PC-9 (cell line): ENCODE data around the gene SDK1. TPM values are rescaled to one million over a fixed set of nuclear protein-coding genes. Genes with fewer than 3 reads are reported as not detected.

ENCODE experiments used
- Bru-seq: library from RNA; stranded (reverse); fragments of 400-500 nt; gene quantifications from one replicate; lab custom pipeline; 2021; lab: Mats Ljungman, UMichigan
- BruChase-seq, 2 experiments: library from RNA; stranded (reverse); fragments of 400-500 nt; gene quantifications; one replicate each; lab custom pipeline; 2021; lab: Mats Ljungman, UMichigan
- BruUV-seq: library from RNA; stranded (reverse); fragments of 400-500 nt; replicated peaks from 2 replicates; lab custom pipeline; 2021; lab: Mats Ljungman, UMichigan
- CTCF ChIA-PET: fragments of 300-600 bp; sonication (Branson Sonifier 250); formaldehyde crosslinking; loops from one replicate; lab custom pipeline; 2022; ENCODE audit warnings: antibody characterized with exemption; lab: Charles Lee
- POLR2A ChIA-PET: fragments of 300-600 bp; sonication (Branson Sonifier 250); formaldehyde crosslinking; loops from one replicate; lab custom pipeline; 2022; ENCODE audit warnings: antibody characterized with exemption; ENCODE audit not compliant: unreplicated experiment; lab: Charles Lee
- DNase-seq, 2 experiments: peaks; one replicate each; pipeline versions ENCODE4 v3.0.0 to v3.0.0-alpha.2; 2015 to 2022; ENCODE audit warnings: mixed read lengths in 1 of 2
- H2AFZ ChIP-seq: fragments of 200-600 bp; sonication (generic); 2 replicates; pipeline ENCODE4 v1.8.1; 2017; ENCODE audit warnings: antibody characterized with exemption
- H3F3A ChIP-seq: fragments of 200-600 bp; sonication (generic); 2 replicates; pipeline ENCODE4 v1.8.1; 2017; ENCODE audit warnings: antibody characterized with exemption, mild to moderate bottlenecking, low read depth; ENCODE audit not compliant: insufficient read depth
- H3K27ac ChIP-seq: fragments of 200-600 bp; sonication (generic); 2 replicates; pipeline ENCODE4 v1.6.1; 2016; ENCODE audit warnings: mixed run types
- H3K27me3 ChIP-seq: fragments of 200-600 bp; sonication (generic); 2 replicates; pipeline ENCODE4 v1.6.1; 2016; ENCODE audit warnings: low read depth, mixed run types; ENCODE audit not compliant: insufficient read depth
- H3K36me3 ChIP-seq: fragments of 200-600 bp; sonication (generic); 2 replicates; pipeline ENCODE4 v1.6.1; 2016; ENCODE audit warnings: low read depth, mixed run types
- H3K4me1 ChIP-seq: fragments of 200-600 bp; sonication (generic); replicated peaks from 2 replicates; pipeline ENCODE4 v1.6.1; 2016; ENCODE audit warnings: mixed run types; ENCODE audit not compliant: insufficient read depth
- H3K4me2 ChIP-seq: fragments of 200-600 bp; sonication (generic); 2 replicates; pipeline ENCODE4 v1.6.1; 2017; ENCODE audit warnings: mixed run types
- H3K4me3 ChIP-seq: fragments of 200-600 bp; sonication (generic); 2 replicates; pipeline ENCODE4 v1.6.1; 2016; ENCODE audit warnings: mixed run types
- H3K79me2 ChIP-seq: fragments of 200-600 bp; sonication (generic); 2 replicates; pipeline ENCODE4 v1.6.1; 2017; ENCODE audit warnings: low read depth, mixed run types
- H3K9me2 ChIP-seq: fragments of 200-600 bp; sonication (generic); 2 replicates; pipeline ENCODE4 v1.8.1; 2017; ENCODE audit warnings: mild to moderate bottlenecking; ENCODE audit not compliant: insufficient read depth
- H3K9me3 ChIP-seq: fragments of 200-600 bp; sonication (generic); 2 replicates; pipeline ENCODE4 v1.8.1; 2016; ENCODE audit warnings: low read depth; ENCODE audit not compliant: insufficient read depth
- H4K20me1 ChIP-seq: fragments of 200-600 bp; sonication (generic); 2 replicates; pipeline ENCODE4 v1.8.1; 2017; ENCODE audit not compliant: insufficient read depth
- EZH2 ChIP-seq: fragments of 200-600 bp; sonication (generic); IDR thresholded peaks from 2 replicates; pipeline ENCODE4 v1.8.0; 2017; ENCODE audit warnings: antibody characterized with exemption, low read depth
- intact Hi-C: fragments of 100-400 bp; cut with micrococcal nuclease; formaldehyde crosslinking; loops from one replicate; pipeline ENCODE4 v1.10.0; 2022; ENCODE audit not compliant: unreplicated experiment
- long read RNA-seq: library from polyadenylated mRNA; stranded (forward); transcript quantifications from one replicate; pipeline ENCODE4 v2.0.0, GENCODE V29; 2022
- total RNA-seq: library from RNA; stranded (reverse); gene quantifications from 2 replicates; pipeline ENCODE4 v1.2.3, GENCODE V29; 2021
- TF ChIP-seq, protein P1 (sequence below): fragments of 200-600 bp; sonication (generic); conservative IDR thresholded peaks from 2 replicates; pipeline ENCODE4 v1.6.1; 2017; ENCODE audit warnings: mixed run types, antibody characterized with exemption, mild to moderate bottlenecking, moderate library complexity

Gene SDK1, protein sequence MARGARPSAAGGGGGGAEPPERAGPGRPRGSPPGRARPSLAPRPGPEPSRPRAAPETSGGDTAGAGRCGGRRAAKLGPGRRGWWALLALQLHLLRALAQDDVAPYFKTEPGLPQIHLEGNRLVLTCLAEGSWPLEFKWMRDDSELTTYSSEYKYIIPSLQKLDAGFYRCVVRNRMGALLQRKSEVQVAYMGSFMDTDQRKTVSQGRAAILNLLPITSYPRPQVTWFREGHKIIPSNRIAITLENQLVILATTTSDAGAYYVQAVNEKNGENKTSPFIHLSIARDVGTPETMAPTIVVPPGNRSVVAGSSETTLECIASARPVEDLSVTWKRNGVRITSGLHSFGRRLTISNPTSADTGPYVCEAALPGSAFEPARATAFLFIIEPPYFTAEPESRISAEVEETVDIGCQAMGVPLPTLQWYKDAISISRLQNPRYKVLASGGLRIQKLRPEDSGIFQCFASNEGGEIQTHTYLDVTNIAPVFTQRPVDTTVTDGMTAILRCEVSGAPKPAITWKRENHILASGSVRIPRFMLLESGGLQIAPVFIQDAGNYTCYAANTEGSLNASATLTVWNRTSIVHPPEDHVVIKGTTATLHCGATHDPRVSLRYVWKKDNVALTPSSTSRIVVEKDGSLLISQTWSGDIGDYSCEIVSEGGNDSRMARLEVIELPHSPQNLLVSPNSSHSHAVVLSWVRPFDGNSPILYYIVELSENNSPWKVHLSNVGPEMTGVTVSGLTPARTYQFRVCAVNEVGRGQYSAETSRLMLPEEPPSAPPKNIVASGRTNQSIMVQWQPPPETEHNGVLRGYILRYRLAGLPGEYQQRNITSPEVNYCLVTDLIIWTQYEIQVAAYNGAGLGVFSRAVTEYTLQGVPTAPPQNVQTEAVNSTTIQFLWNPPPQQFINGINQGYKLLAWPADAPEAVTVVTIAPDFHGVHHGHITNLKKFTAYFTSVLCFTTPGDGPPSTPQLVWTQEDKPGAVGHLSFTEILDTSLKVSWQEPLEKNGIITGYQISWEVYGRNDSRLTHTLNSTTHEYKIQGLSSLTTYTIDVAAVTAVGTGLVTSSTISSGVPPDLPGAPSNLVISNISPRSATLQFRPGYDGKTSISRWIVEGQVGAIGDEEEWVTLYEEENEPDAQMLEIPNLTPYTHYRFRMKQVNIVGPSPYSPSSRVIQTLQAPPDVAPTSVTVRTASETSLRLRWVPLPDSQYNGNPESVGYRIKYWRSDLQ (N-terminal part only)
- total RNA-seq: not detected in 2 replicates
- percentile 13 among the genes with signal in this experiment for Bru-seq, nascent RNA
- BruChase-seq, experiment 1, labeled RNA remaining after a 2-hour chase: percentile 19 among the genes with signal in this experiment
- percentile 12 among the genes with signal in this experiment for BruChase-seq, experiment 2, labeled RNA remaining after a 6-hour chase
- long read RNA-seq: 0 reads

DNA sequence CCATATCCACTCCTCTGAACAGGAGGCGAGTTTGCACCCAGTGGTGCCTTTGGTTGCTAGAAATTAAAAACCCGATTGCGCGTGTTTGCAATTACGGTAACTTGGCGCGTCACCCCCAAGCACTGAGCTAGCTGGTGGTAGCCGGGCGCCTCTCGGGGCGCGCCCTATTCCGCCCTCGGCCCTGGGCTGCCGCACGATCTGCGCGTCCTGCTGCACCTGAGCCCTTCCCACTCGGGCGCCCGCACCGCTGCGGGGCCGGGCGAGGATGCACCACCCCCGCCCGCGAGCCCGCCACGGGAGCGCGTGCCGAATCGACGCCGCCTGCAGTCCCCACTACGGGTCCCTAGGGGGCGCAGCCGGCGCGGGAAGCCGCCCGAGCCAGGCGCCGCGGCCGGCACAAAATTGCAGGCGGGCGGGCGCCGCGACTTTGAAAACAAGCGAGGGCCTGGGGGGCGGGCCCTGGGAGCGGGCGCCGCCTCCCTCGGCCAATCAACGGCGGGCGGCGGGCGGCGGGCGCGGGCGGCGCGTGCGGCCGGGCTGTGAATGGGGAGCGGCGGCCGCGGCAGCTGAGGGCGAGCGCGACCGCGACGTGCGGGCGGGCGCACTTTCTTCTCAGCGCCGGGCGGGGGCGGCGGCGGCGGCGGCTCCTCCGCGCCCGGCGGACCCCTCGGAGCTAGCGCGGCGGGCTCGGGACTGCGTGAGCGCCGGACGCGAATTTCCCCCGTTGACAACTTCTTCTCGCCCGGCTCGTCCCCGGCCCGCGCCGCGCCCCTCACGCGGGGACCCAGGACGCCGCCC lies at the start of gene SDK1:
Gene SDK1, plus strand, starts transcription at position 602 of the 798 bp plus-strand sequence. CDS start 335 bp downstream, outside the sequence.
- no peaks in the 10 kb centered on the region for H3K4me1 ChIP-seq
- TF ChIP-seq EZH2: no peak
- TF ChIP-seq, protein P1, sequence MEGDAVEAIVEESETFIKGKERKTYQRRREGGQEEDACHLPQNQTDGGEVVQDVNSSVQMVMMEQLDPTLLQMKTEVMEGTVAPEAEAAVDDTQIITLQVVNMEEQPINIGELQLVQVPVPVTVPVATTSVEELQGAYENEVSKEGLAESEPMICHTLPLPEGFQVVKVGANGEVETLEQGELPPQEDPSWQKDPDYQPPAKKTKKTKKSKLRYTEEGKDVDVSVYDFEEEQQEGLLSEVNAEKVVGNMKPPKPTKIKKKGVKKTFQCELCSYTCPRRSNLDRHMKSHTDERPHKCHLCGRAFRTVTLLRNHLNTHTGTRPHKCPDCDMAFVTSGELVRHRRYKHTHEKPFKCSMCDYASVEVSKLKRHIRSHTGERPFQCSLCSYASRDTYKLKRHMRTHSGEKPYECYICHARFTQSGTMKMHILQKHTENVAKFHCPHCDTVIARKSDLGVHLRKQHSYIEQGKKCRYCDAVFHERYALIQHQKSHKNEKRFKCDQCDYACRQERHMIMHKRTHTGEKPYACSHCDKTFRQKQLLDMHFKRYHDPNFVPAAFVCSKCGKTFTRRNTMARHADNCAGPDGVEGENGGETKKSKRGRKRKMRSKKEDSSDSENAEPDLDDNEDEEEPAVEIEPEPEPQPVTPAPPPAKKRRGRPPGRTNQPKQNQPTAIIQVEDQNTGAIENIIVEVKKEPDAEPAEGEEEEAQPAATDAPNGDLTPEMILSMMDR: peak; percentile 68; the same call in 1 of the 2 replicates
- no peak within 1 kb of the TSS for H3K27ac ChIP-seq
- H3K9me3 ChIP-seq: no peaks in the 10 kb centered on the region
- H3K27me3 ChIP-seq: no peaks in the 10 kb centered on the region
- peak within 1 kb of the TSS; percentile 71 for H3K4me2 ChIP-seq
- intact Hi-C loops: loop anchor here (5.0 to 10.0 kb wide), 4 partner anchors 106 to 414 kb away; no protein-coding TSS in a partner anchor
- H3K4me3 ChIP-seq: peak within 1 kb of the TSS; percentile 53; the same call in 1 of the 2 replicates
- H3F3A ChIP-seq: no peaks in the 10 kb centered on the region
- peak; percentile 40 to 93 for DNase-seq
- ChIA-PET CTCF (interaction anchor here (0.6 to 0.7 kb wide), 4 partner anchors 19 to 413 kb away, joined by 3 to 6 read pairs (median 3); no protein-coding TSS in a partner anchor), POLR2A (no interaction called here)
- H3K9me2 ChIP-seq: no peaks in the 10 kb centered on the region
- no peaks in the 10 kb centered on the region for H3K79me2 ChIP-seq
- no TSS peak for BruUV-seq
- H4K20me1 ChIP-seq: no peaks in the 10 kb centered on the region
- H2AFZ ChIP-seq: 0 out of 2 replicates have a peak within 1 kb of the TSS, but pooled peaks have one; percentile 61
- no peaks in the 10 kb centered on the region for H3K36me3 ChIP-seq

- Histone ChIP-seq H3K4me3 (no peak overlapping the region), H3K9me3 (no peaks in the 10 kb centered on the region), H3K36me3 (no peaks in the 10 kb centered on the region), H2AFZ (no peak overlapping the region), H3K4me1 (no peaks in the 10 kb centered on the region), H3K79me2 (no peaks in the 10 kb centered on the region), H3K9me2 (no peaks in the 10 kb centered on the region), H3F3A (no peaks in the 10 kb centered on the region), H3K27ac (no peak overlapping the region), H3K4me2 (no peak overlapping the region), H4K20me1 (no peaks in the 10 kb centered on the region), H3K27me3 (no peaks in the 10 kb centered on the region)
- ChIA-PET POLR2A (no interaction called here), CTCF (no interaction called here)
- intact Hi-C loops: no loop called here
- no peak for DNase-seq
- no TSS peak for BruUV-seq
- TF ChIP-seq EZH2: no peak
Observed at GRCh38 chr7:3254718-3255117, 46.3 kb upstream of the SDK1 start.
